NCI-H1048 (cell line): ENCODE measurements around the gene CALM3.

Source experiments
- DNase-seq: peaks from one replicate; lab custom pipeline; 2025; lab: John Stamatoyannopoulos, UW

CALM3 gene

DNA sequence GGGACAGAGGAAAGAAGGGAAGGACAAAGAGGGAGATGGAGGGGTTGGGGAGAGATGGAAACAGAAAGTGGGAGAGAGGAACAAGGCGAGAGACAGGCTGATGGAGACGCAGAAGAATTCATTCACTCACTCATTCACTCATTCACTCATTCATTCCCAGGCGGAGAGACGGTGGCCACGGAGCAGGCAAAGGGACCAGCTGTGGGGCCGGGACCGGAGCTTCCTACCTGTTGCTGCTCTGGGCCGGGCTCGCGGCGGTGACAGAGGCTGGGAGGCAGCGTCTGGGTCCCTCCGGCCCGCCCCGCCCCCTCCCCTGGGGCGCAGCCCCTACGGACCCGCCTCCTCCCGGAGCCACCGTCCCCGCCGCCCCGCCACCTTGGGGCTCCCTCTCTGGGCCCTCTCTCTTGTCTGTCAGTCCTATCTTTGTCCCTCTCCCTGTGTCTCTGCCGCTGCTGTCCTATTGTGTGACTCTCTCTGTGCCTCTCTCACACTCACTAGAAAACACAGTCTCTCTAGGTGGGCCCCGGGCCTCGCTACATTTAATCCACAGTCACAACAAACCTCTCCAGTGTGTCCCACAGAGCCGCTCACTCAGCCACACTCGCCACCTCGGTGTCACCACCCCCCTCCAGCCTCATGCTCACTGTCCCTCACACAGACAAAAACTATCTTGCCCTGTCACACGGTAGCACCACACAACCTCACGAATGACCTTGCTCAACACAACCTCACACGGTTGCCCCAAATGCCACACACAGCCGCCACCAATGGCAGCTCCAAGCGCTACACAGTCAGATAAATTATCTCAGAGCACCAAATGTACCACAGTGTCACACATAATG lies 35.0 kb downstream of the CALM3 start, which contains the start of gene GNG8:
Gene GNG8, minus strand, starts transcription at position 283 of the 842 bp plus-strand sequence. CDS start 1,520 bp downstream, outside the sequence.
- DNase-seq: no peak

DNA sequence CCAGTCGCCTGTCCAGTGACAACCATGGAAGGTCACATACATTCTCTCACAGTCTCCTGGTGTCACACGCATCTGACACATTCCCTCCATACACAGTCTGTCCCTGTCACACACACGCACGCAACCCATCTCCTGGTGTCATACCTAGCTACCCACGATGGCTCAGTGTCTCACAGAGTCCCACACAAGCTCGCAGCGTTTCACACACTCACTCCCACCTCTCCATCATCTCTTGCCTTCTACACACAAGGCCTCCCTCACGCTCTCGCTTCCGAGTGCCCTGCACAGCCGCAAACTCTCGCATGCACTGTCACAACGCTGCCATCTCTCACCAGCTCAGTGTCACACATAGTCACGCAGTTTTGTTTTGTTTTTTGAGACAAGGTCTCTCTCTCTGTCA lies 36.1 kb downstream of the CALM3 start:
- no peak for DNase-seq

DNA sequence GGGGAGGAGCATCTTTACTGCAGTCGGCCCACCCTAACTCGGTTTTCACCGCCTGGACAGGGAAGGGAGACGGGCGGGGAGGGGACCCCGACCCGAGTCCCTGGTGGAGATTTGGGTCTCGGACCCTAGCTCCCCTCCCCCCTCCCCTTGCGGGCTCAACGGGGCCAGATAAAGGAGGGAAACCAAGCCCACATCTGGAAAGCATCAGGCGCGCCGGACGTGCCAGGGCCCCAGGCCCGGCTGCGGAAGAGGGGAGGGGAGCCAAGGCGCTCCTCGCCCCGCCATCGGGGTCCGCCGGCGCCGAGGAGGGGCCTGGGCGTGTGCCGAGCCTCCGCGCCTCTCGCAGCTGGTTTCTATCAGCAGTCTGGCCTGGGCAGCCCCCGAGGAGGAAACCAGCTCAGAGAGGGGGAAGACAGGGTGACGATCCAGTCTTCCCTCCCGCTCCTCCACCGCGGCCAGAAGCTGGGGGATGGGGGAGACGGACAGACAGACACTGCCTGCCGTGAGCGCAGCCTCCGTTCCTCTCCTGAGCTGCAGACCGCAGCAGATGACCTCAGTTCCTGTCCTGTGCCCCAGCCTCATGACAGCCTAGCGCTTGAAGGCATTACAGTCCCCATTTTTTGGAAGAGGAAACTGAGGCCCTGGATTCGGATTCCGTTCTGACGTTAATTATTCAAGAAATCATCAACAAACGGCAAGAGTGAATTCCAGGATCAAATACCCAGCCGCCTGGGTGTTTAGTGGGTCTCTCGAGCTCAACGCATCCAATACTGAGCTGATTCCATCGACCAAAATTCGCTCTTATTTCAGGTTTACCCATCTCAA lies 38.4 kb downstream of the CALM3 start:
- DNase-seq: no peak

DNA sequence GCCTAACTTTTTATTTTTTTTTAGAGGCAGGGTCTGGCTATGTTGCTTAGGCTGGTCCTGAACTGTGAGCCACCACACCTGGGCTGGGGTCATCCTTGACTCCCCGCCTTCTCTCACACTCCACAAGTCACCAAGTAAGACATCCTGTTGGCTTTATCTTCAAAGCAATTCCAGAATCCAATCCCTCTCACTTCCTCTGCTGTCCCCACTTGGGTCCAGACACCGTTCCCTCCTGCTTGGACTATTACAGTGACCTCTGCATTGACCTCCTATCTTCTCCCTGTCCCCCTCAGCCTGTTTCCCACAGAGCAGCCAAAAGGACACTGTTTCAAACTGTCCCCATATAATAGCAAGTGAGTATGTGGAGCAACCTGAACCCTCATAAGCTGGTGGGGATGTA lies 39.5 kb downstream of the CALM3 start:
- DNase-seq: no peak

DNA sequence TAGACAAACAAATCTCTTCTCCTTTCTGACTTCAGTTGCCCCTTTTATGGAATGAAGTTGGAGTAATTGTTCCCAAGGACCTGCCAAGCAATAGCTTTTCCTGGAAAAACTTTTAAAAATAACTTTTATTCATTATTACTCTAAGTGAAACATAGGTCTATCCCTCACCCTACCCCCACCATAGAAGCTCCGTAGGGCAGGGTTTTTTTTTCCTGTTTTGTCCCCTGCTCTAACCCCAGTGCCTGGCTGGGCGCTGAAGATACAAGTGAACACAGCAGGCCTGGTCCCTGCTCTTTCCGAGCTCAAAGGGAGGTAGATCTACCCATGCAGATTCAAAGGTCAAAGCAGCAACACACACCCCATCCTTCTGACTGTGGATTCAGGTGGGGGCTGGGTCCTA lies 43.6 kb downstream of the CALM3 start:
- no peak for DNase-seq

DNA sequence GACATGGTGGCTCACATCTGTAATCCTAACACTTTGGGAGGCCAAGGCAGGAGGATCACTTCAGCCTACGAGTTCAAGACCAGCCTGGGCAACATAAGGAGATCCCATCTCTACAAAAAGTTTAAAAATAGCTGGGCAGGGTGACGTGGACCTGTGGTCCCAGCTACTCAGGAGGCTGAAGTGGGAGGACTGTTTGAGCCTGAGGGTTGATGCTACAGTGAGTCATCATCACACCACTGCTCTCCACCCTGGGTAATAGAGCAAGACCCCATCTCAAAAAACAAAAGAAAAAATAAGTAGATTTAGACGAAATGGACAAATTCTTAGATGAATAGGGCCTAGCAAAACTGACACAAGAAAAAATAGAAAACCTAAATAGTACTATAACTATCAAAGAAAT lies 45.3 kb downstream of the CALM3 start:
- no peak for DNase-seq

DNA sequence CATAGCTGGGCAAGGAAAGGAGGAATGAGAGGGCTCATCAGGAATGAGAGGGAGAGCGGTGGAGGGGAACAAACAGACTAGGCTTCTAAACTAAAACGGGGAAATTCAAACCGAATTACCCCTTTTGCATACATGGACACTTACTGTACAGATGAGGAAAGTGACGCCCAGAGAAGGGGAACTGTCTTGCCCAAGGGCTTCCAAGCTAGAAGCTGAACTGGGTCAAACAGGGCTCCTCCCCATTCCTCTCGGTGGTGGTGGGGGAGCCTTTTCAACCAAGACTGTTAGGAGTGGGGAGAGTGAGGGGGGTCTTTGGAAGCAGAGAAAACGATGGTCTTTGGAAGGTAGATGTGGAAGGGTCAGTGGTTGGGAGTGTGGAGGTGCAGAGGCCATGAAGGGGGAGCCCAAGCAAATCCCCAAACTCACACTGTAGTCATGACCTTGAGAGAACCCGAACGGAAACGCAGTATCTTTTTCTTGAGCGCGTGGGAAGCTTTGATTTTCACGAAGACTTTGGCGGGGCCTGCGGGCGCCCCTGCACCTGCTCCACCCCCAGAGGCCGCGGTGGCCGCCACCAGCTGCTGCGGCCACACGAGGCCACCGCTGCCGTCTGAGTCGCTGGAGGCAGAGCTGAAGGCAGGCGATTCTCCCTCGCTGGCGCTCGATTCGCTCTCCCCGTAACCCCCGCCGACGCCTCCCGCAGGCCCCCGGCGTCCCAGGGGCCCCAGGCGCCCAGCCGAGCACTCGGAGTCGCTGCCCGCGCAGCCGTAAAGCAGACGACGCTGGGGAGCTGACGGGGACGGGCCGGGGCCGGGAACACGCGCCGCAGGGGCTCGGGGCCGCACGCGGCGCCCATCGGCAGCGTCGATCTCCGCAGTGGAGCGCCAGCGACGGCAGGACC lies 47.2 kb downstream of the CALM3 start:
- DNase-seq: no peak

DNA sequence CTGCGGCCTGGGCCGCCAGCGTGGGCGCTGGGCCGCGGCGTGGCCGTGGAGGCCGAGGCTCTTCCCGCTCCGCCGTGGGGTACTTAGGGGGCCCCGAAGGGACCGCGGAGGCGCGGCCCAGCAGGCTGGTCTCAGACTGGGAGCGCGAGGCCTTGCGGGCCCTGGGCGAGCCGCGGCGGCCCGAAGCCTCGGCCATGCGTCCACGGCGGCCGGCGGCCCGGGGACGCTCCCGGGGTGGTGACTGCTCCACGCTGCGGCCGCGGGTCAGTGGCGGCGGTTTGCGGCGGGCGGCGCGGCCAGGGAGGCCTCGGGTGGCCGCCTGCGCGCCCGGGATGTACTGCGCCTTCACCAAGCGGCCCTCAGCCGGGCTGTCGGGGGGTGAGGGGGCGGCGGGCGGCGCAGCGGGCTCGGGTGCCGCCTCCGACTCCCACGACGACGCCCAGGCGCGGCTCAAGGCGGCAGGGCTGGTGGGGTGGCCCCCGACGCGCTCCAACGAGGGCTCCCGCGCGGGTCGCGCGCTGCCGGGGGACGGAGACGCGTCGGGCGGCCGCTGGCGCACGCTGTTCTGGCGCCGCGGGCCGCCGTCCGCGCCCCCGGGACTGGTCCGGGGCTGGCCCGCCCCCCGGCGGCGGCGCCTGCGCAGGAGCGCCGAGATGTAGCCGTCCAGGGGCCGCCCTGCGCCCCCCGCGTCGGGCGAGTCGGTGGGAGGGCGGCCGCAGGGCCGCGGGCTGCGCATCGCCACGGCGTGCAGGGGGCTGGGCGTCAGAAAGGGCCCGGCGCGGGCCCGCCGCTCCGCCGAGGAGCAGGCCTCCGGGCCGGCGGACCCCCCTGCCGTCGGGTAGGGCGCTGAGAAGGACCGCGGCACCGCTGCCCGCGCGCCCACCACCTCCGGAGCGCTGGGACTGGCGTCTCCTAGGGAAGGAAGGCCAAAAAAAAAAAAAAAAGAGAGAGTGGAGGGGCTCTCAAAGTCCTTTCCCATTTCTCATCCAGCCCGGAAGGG lies 48.1 kb downstream of the CALM3 start:
- DNase-seq: no peak

DNA sequence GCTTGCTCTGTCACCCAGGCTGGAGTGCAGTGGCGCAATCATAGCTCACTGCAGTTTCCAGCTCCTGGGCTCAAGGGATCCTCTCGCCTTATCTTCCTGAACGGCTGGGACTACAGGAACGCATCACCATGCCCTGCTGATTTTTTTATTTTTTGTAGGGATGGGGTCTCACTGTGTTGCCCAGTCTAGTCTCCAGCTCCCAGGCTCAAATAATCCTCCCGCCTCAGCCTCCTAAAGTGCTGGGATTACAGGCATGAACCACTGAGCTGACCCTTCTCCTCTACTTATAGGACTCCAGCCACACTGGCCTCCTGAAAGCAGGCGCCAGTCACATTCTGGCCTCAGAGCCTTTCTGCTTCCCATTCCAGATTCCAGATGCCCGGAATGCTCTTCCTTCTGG lies 49.3 kb downstream of the CALM3 start:
- DNase-seq: no peak

DNA sequence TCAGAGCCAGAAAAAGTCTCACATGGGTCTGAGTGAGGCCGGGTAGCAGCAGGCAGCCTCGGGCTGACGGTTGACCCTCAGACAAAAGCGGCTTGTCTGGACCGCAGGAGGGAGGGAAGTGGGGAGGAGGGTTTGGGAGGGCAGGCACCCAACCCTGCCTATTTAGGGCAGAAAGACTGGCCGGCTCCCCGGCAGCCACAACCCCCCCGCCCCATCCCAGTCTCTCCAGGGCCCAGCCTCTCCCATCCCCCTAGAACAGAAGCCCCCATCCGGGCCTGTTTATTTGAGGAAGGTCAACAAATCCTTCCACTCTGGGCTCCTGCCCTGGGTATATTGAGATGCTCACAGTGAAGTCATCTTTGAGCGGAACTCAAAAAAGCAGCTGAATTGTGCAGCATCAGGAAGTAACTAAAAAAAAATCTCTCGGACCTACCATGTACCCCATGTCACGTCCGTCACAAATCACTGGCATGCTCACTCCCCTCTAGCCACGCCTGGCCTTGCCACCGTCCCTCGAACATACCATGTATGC lies 53.6 kb downstream of the CALM3 start:
- no peak for DNase-seq

DNA sequence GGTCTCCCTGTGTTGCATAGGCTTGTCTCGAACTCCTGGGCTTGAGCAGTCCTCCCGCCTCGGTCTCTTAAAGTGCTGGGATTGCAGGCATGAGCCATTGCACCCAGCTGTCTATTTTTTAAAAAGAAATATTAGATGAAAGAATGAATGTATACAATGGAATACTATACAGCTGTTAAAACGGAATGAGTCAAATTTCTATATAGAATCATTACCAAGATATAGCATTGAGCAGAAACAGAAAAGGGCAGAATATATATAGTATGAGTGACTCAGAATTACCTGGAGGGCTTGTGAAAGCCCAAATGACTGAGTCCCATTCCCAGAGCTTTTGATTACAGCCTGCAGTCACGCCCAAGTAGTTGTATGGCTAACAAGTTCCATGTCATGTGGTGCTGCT lies 55.4 kb downstream of the CALM3 start:
- DNase-seq: no peak

DNA sequence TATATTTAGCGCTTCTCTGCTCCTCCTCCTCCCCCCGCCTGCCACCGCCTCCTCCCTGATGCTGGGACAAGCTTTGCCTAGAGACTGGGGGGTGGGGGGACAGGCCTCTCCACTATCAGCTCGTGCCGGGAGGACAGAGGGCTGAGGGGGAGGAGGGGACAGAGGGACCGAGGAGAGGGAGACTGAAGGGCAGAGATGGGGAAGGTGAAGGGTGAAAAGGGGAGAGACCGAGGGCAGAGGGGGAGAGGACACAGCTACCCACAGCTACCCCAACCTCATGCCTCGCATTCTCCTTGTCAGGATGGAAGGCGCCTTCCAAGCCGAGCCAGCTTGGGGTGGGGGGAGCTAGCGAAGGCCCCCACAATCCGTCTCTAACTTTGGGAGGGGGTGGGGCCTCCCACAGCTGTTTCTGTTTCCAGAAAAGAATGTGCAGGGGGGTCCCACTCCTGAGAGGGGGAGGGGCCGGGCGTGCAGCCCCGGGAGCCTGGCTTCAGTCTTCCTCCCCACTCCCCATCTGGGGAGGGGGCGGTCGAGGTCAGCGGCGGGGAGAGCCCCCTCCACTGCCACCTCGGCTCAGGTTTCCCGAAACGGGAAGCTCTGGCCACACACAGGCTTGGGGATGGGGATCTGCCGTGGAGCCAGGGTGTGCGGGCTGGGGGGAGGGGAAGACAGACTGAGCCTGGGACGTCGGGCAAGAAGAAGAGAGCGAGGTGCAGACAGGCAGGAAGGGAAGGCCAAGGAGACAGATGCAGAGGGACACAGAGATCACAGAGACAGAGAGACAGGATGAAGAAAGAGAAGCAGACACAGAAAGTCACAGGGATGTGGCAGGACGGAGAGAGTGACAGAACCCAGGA lies 58.2 kb downstream of the CALM3 start:
- no peak for DNase-seq

DNA sequence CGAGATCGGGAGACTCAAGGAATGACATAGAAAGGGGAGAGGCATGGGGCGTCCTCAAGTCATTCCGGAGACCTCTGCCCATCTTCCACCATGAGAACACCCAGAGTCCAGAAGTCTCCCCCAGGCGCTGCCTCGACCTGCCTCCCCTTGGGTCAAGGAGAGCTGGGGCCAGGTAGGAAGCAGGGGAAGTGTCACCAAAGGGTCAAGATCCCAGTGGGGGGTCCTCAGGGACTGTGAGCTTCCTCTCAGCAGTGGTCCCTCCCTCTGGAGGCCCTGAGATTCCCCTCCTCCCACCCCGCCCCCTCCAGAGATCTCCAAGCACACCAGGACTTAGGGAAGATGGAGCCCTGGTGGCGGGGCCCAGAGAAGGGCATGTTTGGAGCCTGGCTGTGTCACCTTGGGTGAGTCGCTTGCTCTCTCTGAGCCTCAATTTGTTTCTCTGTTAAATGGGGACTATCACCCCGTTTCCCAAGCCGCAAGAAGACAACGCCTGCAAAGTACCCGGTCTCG lies 58.9 kb downstream of the CALM3 start:
- no peak for DNase-seq
